Muscle of leg (tissue), 11 donors: ENCODE results near the gene WEE2. TPM values are rescaled to one million over a fixed set of nuclear protein-coding genes. Genes with fewer than 3 reads are reported as not detected.

Experiments used
- DNase-seq: peaks from one replicate; pipeline ENCODE4 v3.0.0; 2013
- H3K27ac ChIP-seq: one replicate; pipeline ENCODE4 v1.5.1; 2013; ENCODE audit warnings: mild to moderate bottlenecking, low read length, control low read depth
- H3K27me3 ChIP-seq: one replicate; pipeline ENCODE4 v1.6.1; 2013; ENCODE audit warnings: low read length; ENCODE audit not compliant: control insufficient read depth, insufficient read depth
- H3K36me3 ChIP-seq: one replicate; pipeline ENCODE4 v1.6.1; 2013; ENCODE audit warnings: low read length; ENCODE audit not compliant: control insufficient read depth, insufficient read depth
- H3K4me1 ChIP-seq: one replicate; pipeline ENCODE4 v1.6.1; 2013; ENCODE audit warnings: low read length; ENCODE audit not compliant: control insufficient read depth, insufficient read depth
- H3K4me3 ChIP-seq: one replicate; pipeline ENCODE4 v1.5.1; 2013; ENCODE audit warnings: low read length, control low read depth
- H3K9me3 ChIP-seq: replicated peaks from 2 replicates; pipeline ENCODE4 v1.6.1; 2013; ENCODE audit warnings: low read depth, low read length; ENCODE audit not compliant: control insufficient read depth
- WGBS: methylation state at CpG from one replicate; pipeline ENCODE4 v1.1.5; 2013; ENCODE audit warnings: missing lambda C conversion rate; ENCODE audit not compliant: insufficient coverage; 5-methylcytosine and 5-hydroxymethylcytosine counted together
- polyA plus RNA-seq, 8 donors: library from polyadenylated mRNA; unstranded; fragments of 120-200 nt; gene quantifications; one replicate each; pipeline versions ENCODE4 v1.2.1 to v1.2.3, GENCODE V29; 2013; ENCODE audit warnings: inconsistent platforms in 1 of 8, low replicate concordance in 1 of 8; ENCODE audit not compliant: insufficient read length in 8 of 8, insufficient read depth in 1 of 8
- total RNA-seq: library from RNA; stranded (reverse); fragments of 120-200 nt; gene quantifications from one replicate; pipeline ENCODE4 v1.2.4, GENCODE V29; 2013

WEE2 gene
- total and polyA plus RNA-seq, 9 donors = 0.06 to 0.44 (median 0.11) TPM; not detected in 5

- DNase-seq = no peak
- H3K27me3 ChIP-seq = no peaks in the 10 kb centered on the region
- no peak overlapping the region for H3K27ac ChIP-seq
- no peak overlapping the region for H3K4me3 ChIP-seq
- no peaks in the 10 kb centered on the region for H3K4me1 ChIP-seq
- no CpG with 5 or more reads among the region's 3 CpGs for WGBS
- peaks cover 3% of the 10 kb centered on the region for H3K36me3 ChIP-seq
- peaks cover 3% of the 10 kb centered on the region for H3K9me3 ChIP-seq
Measured at GRCh38 chr7:141673346-141673745, 34.8 kb upstream of the WEE2 start.

GRCh38 chr7:141674171-141674671, 33.9 kb upstream of the WEE2 start:
- H3K36me3 ChIP-seq = peaks cover 3% of the 10 kb centered on the region
- H3K9me3 ChIP-seq = peaks cover 3% of the 10 kb centered on the region
- no peaks in the 10 kb centered on the region for H3K4me1 ChIP-seq
- no peaks in the 10 kb centered on the region for H3K27me3 ChIP-seq
- DNase-seq = no peak
- peak overlapping the region; percentile 24 for H3K27ac ChIP-seq
- WGBS = 91% methylated on average over 4 of the region's 5 CpGs
- H3K4me3 ChIP-seq = no peak overlapping the region

- Histone ChIP-seq H3K4me3 (no peak overlapping the region), H3K36me3 (peaks cover 3% of the 10 kb centered on the region), H3K27ac (peak overlapping the region; percentile 24), H3K9me3 (peaks cover 3% of the 10 kb centered on the region), H3K4me1 (no peaks in the 10 kb centered on the region), H3K27me3 (no peaks in the 10 kb centered on the region)
- no peak for DNase-seq
- 65% methylated on average over 3 of the region's 4 CpGs for WGBS
Measured at GRCh38 chr7:141674702-141675101, 33.5 kb upstream of the WEE2 start.

GRCh38 chr7:141675436-141676215, 32.5 kb upstream of the WEE2 start:
- peak; percentile 39 for DNase-seq
- Histone ChIP-seq H3K27me3 (no peaks in the 10 kb centered on the region), H3K27ac (no peak overlapping the region), H3K9me3 (peaks cover 3% of the 10 kb centered on the region), H3K36me3 (peaks cover 4% of the 10 kb centered on the region), H3K4me3 (no peak overlapping the region), H3K4me1 (no peaks in the 10 kb centered on the region)
- 90% methylated on average over 4 of the region's 6 CpGs for WGBS

- no peaks in the 10 kb centered on the region for H3K27me3 ChIP-seq
- H3K4me3 ChIP-seq = no peak overlapping the region
- no peak for DNase-seq
- no peak overlapping the region for H3K27ac ChIP-seq
- peaks cover 6% of the 10 kb centered on the region for H3K36me3 ChIP-seq
- H3K4me1 ChIP-seq = no peaks in the 10 kb centered on the region
- H3K9me3 ChIP-seq = peaks cover 3% of the 10 kb centered on the region
- WGBS = 94% methylated on average over 3 of the region's 3 CpGs
Measured at GRCh38 chr7:141676618-141677017, 31.5 kb upstream of the WEE2 start.

- no peak overlapping the region for H3K4me3 ChIP-seq
- no peak for DNase-seq
- H3K4me1 ChIP-seq = no peaks in the 10 kb centered on the region
- H3K27ac ChIP-seq = no peak overlapping the region
- peaks cover 10% of the 10 kb centered on the region for H3K36me3 ChIP-seq
- no peaks in the 10 kb centered on the region for H3K27me3 ChIP-seq
- no peaks in the 10 kb centered on the region for H3K9me3 ChIP-seq
Measured at GRCh38 chr7:141679014-141679413, 29.1 kb upstream of the WEE2 start.

GRCh38 chr7:141685285-141686023, 22.7 kb upstream of the WEE2 start:
- no peaks in the 10 kb centered on the region for H3K27me3 ChIP-seq
- peak overlapping the region; percentile 74 for H3K27ac ChIP-seq
- 77% methylated on average over 26 of the region's 27 CpGs for WGBS
- H3K36me3 ChIP-seq = peaks cover 13% of the 10 kb centered on the region
- no peaks in the 10 kb centered on the region for H3K9me3 ChIP-seq
- no peaks in the 10 kb centered on the region for H3K4me1 ChIP-seq
- no peak overlapping the region for H3K4me3 ChIP-seq
- peak; percentile 72 for DNase-seq

GRCh38 chr7:141686074-141686473, 22.1 kb upstream of the WEE2 start:
- 100% methylated on average over 1 of the region's 3 CpGs for WGBS
- Histone ChIP-seq H3K4me1 (no peaks in the 10 kb centered on the region), H3K9me3 (no peaks in the 10 kb centered on the region), H3K27me3 (no peaks in the 10 kb centered on the region), H3K36me3 (peaks cover 10% of the 10 kb centered on the region), H3K4me3 (no peak overlapping the region), H3K27ac (no peak overlapping the region)
- DNase-seq = no peak

- Histone ChIP-seq H3K27me3 (no peaks in the 10 kb centered on the region), H3K36me3 (peaks cover 8% of the 10 kb centered on the region), H3K4me3 (no peak overlapping the region), H3K27ac (no peak overlapping the region), H3K9me3 (no peaks in the 10 kb centered on the region), H3K4me1 (no peaks in the 10 kb centered on the region)
- DNase-seq = no peak
- 74% methylated on average over 6 of the region's 6 CpGs for WGBS
Measured at GRCh38 chr7:141686670-141687069, 21.5 kb upstream of the WEE2 start.

- no CpG with 5 or more reads among the region's 5 CpGs for WGBS
- H3K27me3 ChIP-seq = no peaks in the 10 kb centered on the region
- no peaks in the 10 kb centered on the region for H3K4me1 ChIP-seq
Measured at GRCh38 chr7:141688043-141688442, 20.1 kb upstream of the WEE2 start.

More at GRCh38 chr7:141688043-141688442, 20.1 kb upstream of the WEE2 start:
- Histone ChIP-seq H3K4me3 (no peak overlapping the region), H3K27ac (no peak overlapping the region), H3K36me3 (peaks cover 4% of the 10 kb centered on the region), H3K9me3 (no peaks in the 10 kb centered on the region)
- DNase-seq = no peak
